Activated CD4-positive, CD25-positive, alpha-beta regulatory T cell treated with anti-CD3 and anti-CD28 coated beads, Interleukin-2, amount 50 U/mL, for 72 hours (primary cell): ENCODE measurements around the gene DDX54.

Experiments
- DNase-seq: peaks from one replicate; pipeline ENCODE4 v3.0.0; 2021

DDX54 gene

GRCh38 chr12:113189361-113189760, 4.1 kb upstream of the DDX54 start:
- DNase-seq, result no peak

GRCh38 chr12:113186666-113187325, 1.5 kb upstream of the DDX54 start:
- DNase-seq, result no peak

- no peak for DNase-seq
Measured at GRCh38 chr12:113186033-113186365, 721 bp upstream of the DDX54 start.

GRCh38 chr12:113184900-113185179, 438 bp downstream of the DDX54 start:
- peak; percentile 86 for DNase-seq

GRCh38 chr12:113184098-113184899, 979 bp downstream of the DDX54 start:
- DNase-seq, result no peak

GRCh38 chr12:113183030-113183589, 2.2 kb downstream of the DDX54 start:
- DNase-seq, result no peak

- DNase-seq, result no peak
Measured at GRCh38 chr12:113181975-113182374, 3.3 kb downstream of the DDX54 start.

GRCh38 chr12:113180333-113180732, 4.9 kb downstream of the DDX54 start:
- DNase-seq, result no peak

GRCh38 chr12:113179023-113179422, 6.3 kb downstream of the DDX54 start:
- DNase-seq, result no peak

- peak; percentile 87 for DNase-seq
Measured at GRCh38 chr12:113174461-113175384, 10.6 kb downstream of the DDX54 start.

- DNase-seq, result no peak
Measured at GRCh38 chr12:113173081-113173698, 12.1 kb downstream of the DDX54 start.

- DNase-seq, result no peak
Measured at GRCh38 chr12:113172185-113172584, 13.1 kb downstream of the DDX54 start.

GRCh38 chr12:113171543-113171942, 13.7 kb downstream of the DDX54 start:
- DNase-seq, result no peak

GRCh38 chr12:113170926-113171325, 14.4 kb downstream of the DDX54 start:
- no peak for DNase-seq

GRCh38 chr12:113170457-113170856, 14.8 kb downstream of the DDX54 start:
- DNase-seq, result no peak

- DNase-seq, result no peak
Measured at GRCh38 chr12:113169697-113170096, 15.6 kb downstream of the DDX54 start.

GRCh38 chr12:113167868-113168267, 17.4 kb downstream of the DDX54 start:
- DNase-seq, result no peak

- no peak for DNase-seq
Measured at GRCh38 chr12:113165521-113166450, 19.5 kb downstream of the DDX54 start.

GRCh38 chr12:113164014-113164413, 21.3 kb downstream of the DDX54 start:
- DNase-seq, result no peak

- no peak for DNase-seq
Measured at GRCh38 chr12:113163030-113163360, 22.3 kb downstream of the DDX54 start.

GRCh38 chr12:113162102-113163029, 22.9 kb downstream of the DDX54 start:
- DNase-seq, result no peak
